Medulla oblongata (tissue), 1 donor: ENCODE results near the gene NRCAM.
"Not testable (repeated sequence)": the region's sequence is repeated elsewhere in the genome, so short reads cannot be mapped to it uniquely, and the experiment has no call there.

Experiments used
- DNase-seq: peaks from one replicate; pipeline ENCODE4 v3.0.0-alpha.2; 2015; ENCODE audit errors: extremely low spot score

The NRCAM gene

GRCh38 chr7:108402865-108403264 is 53.4 kb downstream of the NRCAM start:
- no peak for DNase-seq

- DNase-seq = no peak
Observed at GRCh38 chr7:108396080-108396479, 60.2 kb downstream of the NRCAM start.

- no peak for DNase-seq
Observed at GRCh38 chr7:108395426-108395825, 60.8 kb downstream of the NRCAM start.

GRCh38 chr7:108393097-108393496 is 63.1 kb downstream of the NRCAM start:
- not testable (repeated sequence) for DNase-seq

GRCh38 chr7:108387686-108388085 is 68.5 kb downstream of the NRCAM start:
- not testable (repeated sequence) for DNase-seq

- DNase-seq = no peak
Observed at GRCh38 chr7:108385834-108386422, 70.3 kb downstream of the NRCAM start.

- DNase-seq = no peak
Observed at GRCh38 chr7:108384716-108385483, 71.3 kb downstream of the NRCAM start.

GRCh38 chr7:108382932-108383331 is 73.3 kb downstream of the NRCAM start:
- no peak for DNase-seq

GRCh38 chr7:108380517-108380916 is 75.7 kb downstream of the NRCAM start:
- DNase-seq = no peak

GRCh38 chr7:108376206-108376605 is 80.0 kb downstream of the NRCAM start:
- no peak for DNase-seq

GRCh38 chr7:108375668-108376067 is 80.6 kb downstream of the NRCAM start:
- DNase-seq = no peak

GRCh38 chr7:108374899-108375298 is 81.3 kb downstream of the NRCAM start:
- DNase-seq = no peak

- DNase-seq = no peak
Observed at GRCh38 chr7:108372618-108373017, 83.6 kb downstream of the NRCAM start.

- no peak for DNase-seq
Observed at GRCh38 chr7:108370616-108371015, 85.6 kb downstream of the NRCAM start.

GRCh38 chr7:108368466-108368865 is 87.8 kb downstream of the NRCAM start:
- DNase-seq = no peak

- DNase-seq = no peak
Observed at GRCh38 chr7:108367946-108368345, 88.3 kb downstream of the NRCAM start.

- no peak for DNase-seq
Observed at GRCh38 chr7:108367314-108367713, 88.9 kb downstream of the NRCAM start.

- DNase-seq = no peak
Observed at GRCh38 chr7:108363659-108364058, 92.6 kb downstream of the NRCAM start.

- no peak for DNase-seq
Observed at GRCh38 chr7:108360058-108360800, 96.0 kb downstream of the NRCAM start.

GRCh38 chr7:108358553-108358952 is 97.7 kb downstream of the NRCAM start:
- DNase-seq = no peak

GRCh38 chr7:108351729-108352131 is 104.5 kb downstream of the NRCAM start:
- no peak for DNase-seq

GRCh38 chr7:108348913-108349312 is 107.3 kb downstream of the NRCAM start:
- no peak for DNase-seq

GRCh38 chr7:108347616-108348015 is 108.6 kb downstream of the NRCAM start:
- no peak for DNase-seq
